AG09319 (cell line): ENCODE data around the gene CYP1A1.
A peak's percentile ranks its signal among the peaks of the same experiment; 100 is the strongest.

ENCODE experiments used
- DNase-seq: peaks from one replicate; pipeline ENCODE4 v3.0.0-alpha.2; 2010; ENCODE audit warnings: low read depth; ENCODE audit errors: extremely low read depth
- CTCF ChIP-seq: IDR thresholded peaks from 2 replicates; pipeline ENCODE4 v1.5.1; 2011; ENCODE audit warnings: low read depth, mild to moderate bottlenecking, inconsistent platforms, low read length, moderate library complexity

CYP1A1 gene

GRCh38 chr15:74724570-74725224 lies 631 bp downstream of the CYP1A1 start:
- no peak for TF ChIP-seq CTCF
- DNase-seq: no peak

- no peak for TF ChIP-seq CTCF
Measured at GRCh38 chr15:74723754-74724334, 1.5 kb downstream of the CYP1A1 start.

GRCh38 chr15:74723187-74723586 lies 2.1 kb downstream of the CYP1A1 start:
- no peak for DNase-seq
- no peak for TF ChIP-seq CTCF

More at GRCh38 chr15:74723754-74724334, 1.5 kb downstream of the CYP1A1 start:
- DNase-seq: peak; percentile 5

GRCh38 chr15:74722591-74722990 lies 2.7 kb downstream of the CYP1A1 start:
- TF ChIP-seq CTCF: no peak
- DNase-seq: no peak

- DNase-seq: no peak
Measured at GRCh38 chr15:74716651-74717050, 8.7 kb downstream of the CYP1A1 start.

GRCh38 chr15:74712311-74712710 lies 13.0 kb downstream of the CYP1A1 start:
- no peak for TF ChIP-seq CTCF
- no peak for DNase-seq

More at GRCh38 chr15:74716651-74717050, 8.7 kb downstream of the CYP1A1 start:
- no peak for TF ChIP-seq CTCF

- DNase-seq: no peak
Measured at GRCh38 chr15:74710319-74711094, 14.8 kb downstream of the CYP1A1 start.

More at GRCh38 chr15:74710319-74711094, 14.8 kb downstream of the CYP1A1 start:
- no peak for TF ChIP-seq CTCF
